IMR-90 (cell line): ENCODE data around the gene MSMO1. TPM values are rescaled to one million over a fixed set of nuclear protein-coding genes. Genes with fewer than 3 reads are reported as not detected.

Experiments used
- ATAC-seq: fragments of 200-7000 bp; cut with Tn5 transposase; 2 replicates; pipeline ENCODE4 v1.9.1; 2020; ENCODE audit warnings: low read depth, mild to moderate bottlenecking, moderate library complexity
- BruUV-seq: library from RNA; stranded (reverse); fragments of 400-500 nt; replicated peaks from 2 replicates; lab custom pipeline; 2021; lab: Mats Ljungman, UMichigan
- CTCF ChIA-PET: fragments of 300-600 bp; formaldehyde crosslinking; extraction: SDS; loops from one replicate; lab custom pipeline; 2021; ENCODE audit warnings: antibody characterized with exemption; lab: Yijun Ruan, JAX
- POLR2A ChIA-PET: fragments of 300-600 bp; sonication (Branson Sonifier 250); formaldehyde crosslinking; loops from one replicate; lab custom pipeline; 2022; ENCODE audit warnings: antibody characterized with exemption; ENCODE audit not compliant: unreplicated experiment; lab: Charles Lee
- DNase-seq: peaks from one replicate; pipeline ENCODE4 v3.0.0; 2013
- H2AFZ ChIP-seq: replicated peaks from 2 replicates; pipeline ENCODE3; 2013; ENCODE audit warnings: low read length, mild to moderate bottlenecking; ENCODE audit not compliant: poor library complexity
- H2AK5ac ChIP-seq: 2 replicates; pipeline ENCODE4 v1.6.1; 2013; ENCODE audit warnings: low read depth, low read length, inconsistent platforms
- H2AK9ac ChIP-seq: replicated peaks from 2 replicates; pipeline ENCODE3; 2013; ENCODE audit warnings: mild to moderate bottlenecking, low read depth, low read length, moderate library complexity; ENCODE audit not compliant: poor library complexity
- H2BK120ac ChIP-seq: 2 replicates; pipeline ENCODE4 v1.6.1; 2013; ENCODE audit warnings: low read depth, low read length, inconsistent platforms
- H2BK15ac ChIP-seq: 3 replicates; pipeline ENCODE4 v1.6.1; 2013; ENCODE audit warnings: low read depth, low read length, inconsistent platforms
- H2BK20ac ChIP-seq: 2 replicates; pipeline ENCODE4 v1.6.1; 2013; ENCODE audit warnings: low read depth, mild to moderate bottlenecking, inconsistent platforms, low read length, moderate library complexity
- H2BK5ac ChIP-seq: 2 replicates; pipeline ENCODE4 v1.6.1; 2013; ENCODE audit warnings: mild to moderate bottlenecking, low read depth, low read length, inconsistent platforms; ENCODE audit not compliant: poor library complexity, severe bottlenecking
- H3K14ac ChIP-seq: replicated peaks from 2 replicates; pipeline ENCODE4 v1.6.1; 2013; ENCODE audit warnings: low read depth, low read length, inconsistent platforms
- H3K18ac ChIP-seq: 2 replicates; pipeline ENCODE4 v1.6.1; 2013; ENCODE audit warnings: low read depth, low read length, control low read depth
- H3K23ac ChIP-seq: 2 replicates; pipeline ENCODE4 v1.6.1; 2013; ENCODE audit warnings: low read depth, low read length, inconsistent platforms
- H3K27ac ChIP-seq: 2 replicates; pipeline ENCODE4 v1.5.1; 2013; ENCODE audit warnings: mild to moderate bottlenecking, control low read depth, low read length; ENCODE audit not compliant: insufficient read depth
- H3K27me3 ChIP-seq: 2 replicates; pipeline ENCODE4 v1.6.1; 2013; ENCODE audit warnings: low read length; ENCODE audit not compliant: control insufficient read depth, insufficient read depth
- H3K36me3 ChIP-seq: 2 replicates; pipeline ENCODE4 v1.6.1; 2013; ENCODE audit warnings: low read length, mixed read lengths; ENCODE audit not compliant: control insufficient read depth, insufficient read depth
- H3K4ac ChIP-seq: 2 replicates; pipeline ENCODE4 v1.6.1; 2013; ENCODE audit warnings: low read depth, low read length, inconsistent platforms
- H3K4me1 ChIP-seq: 2 replicates; pipeline ENCODE4 v1.6.1; 2013; ENCODE audit warnings: low read length, mixed read lengths; ENCODE audit not compliant: control insufficient read depth, insufficient read depth
- H3K4me2 ChIP-seq: 2 replicates; pipeline ENCODE4 v1.6.1; 2013; ENCODE audit warnings: low read depth, mild to moderate bottlenecking, control low read depth, low read length, moderate library complexity
- H3K4me3 ChIP-seq: 2 replicates; pipeline ENCODE4 v1.5.1; 2013; ENCODE audit warnings: low read depth, mild to moderate bottlenecking, control low read depth, low read length, moderate library complexity; ENCODE audit not compliant: insufficient read depth
- H3K56ac ChIP-seq: 2 replicates; pipeline ENCODE4 v1.6.1; 2013; ENCODE audit warnings: low read length, inconsistent platforms; ENCODE audit not compliant: insufficient read depth; ENCODE audit errors: extremely low read depth
- H3K79me1 ChIP-seq, 2 experiments: 2 replicates each; pipeline ENCODE4 v1.6.1; 2013; ENCODE audit warnings: low read length in 2 of 2, inconsistent platforms in 1 of 2, low read depth in 1 of 2
- H3K9ac ChIP-seq: 2 replicates; pipeline ENCODE4 v1.6.1; 2013; ENCODE audit warnings: low read depth, low read length, control low read depth
- H3K9me1 ChIP-seq: 2 replicates; pipeline ENCODE4 v1.6.1; 2013; ENCODE audit warnings: low read length, inconsistent platforms; ENCODE audit not compliant: insufficient read depth
- H3K9me3 ChIP-seq: 2 replicates; pipeline ENCODE4 v1.6.1; 2013; ENCODE audit warnings: low read length; ENCODE audit not compliant: control insufficient read depth, insufficient read depth
- H4K20me1 ChIP-seq: 2 replicates; pipeline ENCODE4 v1.6.1; 2013; ENCODE audit warnings: low read length, inconsistent platforms; ENCODE audit not compliant: insufficient read depth
- H4K5ac ChIP-seq: 2 replicates; pipeline ENCODE4 v1.6.1; 2013; ENCODE audit warnings: mild to moderate bottlenecking, low read depth, low read length, control low read depth
- H4K8ac ChIP-seq, 2 experiments: 2 replicates each; pipeline ENCODE4 v1.6.1; 2013; ENCODE audit warnings: low read depth in 2 of 2, low read length in 2 of 2, control low read depth in 1 of 2, inconsistent platforms in 1 of 2
- H4K91ac ChIP-seq: 2 replicates; pipeline ENCODE4 v1.6.1; 2013; ENCODE audit warnings: low read depth, low read length, inconsistent platforms; ENCODE audit not compliant: insufficient read depth
- CTCF ChIP-seq: conservative IDR thresholded peaks from 2 replicates; pipeline ENCODE4 v1.5.1; 2012; ENCODE audit warnings: mild to moderate bottlenecking, low read depth, low read length, improper control_type of control experiment
- FOS ChIP-seq: fragments of 150-350 bp; IDR thresholded peaks from 2 replicates; pipeline ENCODE4 v1.6.1; 2016; ENCODE audit warnings: low read depth, low read length
- MXI1 ChIP-seq: IDR thresholded peaks from 2 replicates; pipeline ENCODE4 v1.6.1; 2012; ENCODE audit warnings: low read depth, mild to moderate bottlenecking, low read length, moderate library complexity, borderline replicate concordance
- NFE2L2 ChIP-seq: fragments of 150-350 bp; IDR thresholded peaks from 2 replicates; pipeline ENCODE4 v1.6.1; 2016; ENCODE audit warnings: low read depth, mild to moderate bottlenecking, low read length
- RFX5 ChIP-seq: IDR thresholded peaks from 2 replicates; pipeline ENCODE4 v1.8.0; 2012; ENCODE audit warnings: low read depth, mild to moderate bottlenecking, low read length, moderate library complexity
- WGBS, 2 experiments: methylation state at CpG; one replicate each; pipeline versions ENCODE4 v1.1.5 to v1.1.7; 2013; ENCODE audit warnings: missing lambda C conversion rate in 2 of 2; ENCODE audit not compliant: insufficient read length in 1 of 2; ENCODE audit errors: extremely low coverage in 2 of 2; 5-methylcytosine and 5-hydroxymethylcytosine counted together
- dilution Hi-C: fragments of 300-500 bp; cut with HindIII; formaldehyde crosslinking; loops from one replicate; pipeline ENCODE4 v1.14.3; 2018; ENCODE audit warnings: low sequenced_read_pairs; ENCODE audit not compliant: unreplicated experiment
- in situ Hi-C: fragments of 300-500 bp; cut with MboI; formaldehyde crosslinking; loops from 3 replicates; pipeline ENCODE4 v1.14.3; 2019; ENCODE audit warnings: low sequenced_read_pairs, inconsistent platforms, mixed read lengths
- intact Hi-C: fragments of 100-400 bp; cut with micrococcal nuclease; formaldehyde crosslinking; loops from 2 replicates; pipeline ENCODE4 v1.10.0; 2022
- polyA plus RNA-seq, 3 experiments: library from polyadenylated mRNA; depleted of rRNA; stranded (reverse); fragments of >200 nt; gene quantifications; 2 replicates each; pipeline ENCODE4 v1.2.3, GENCODE V29; 2012; ENCODE audit warnings: low replicate concordance in 1 of 3
- total RNA-seq: library from RNA; depleted of rRNA; stranded (reverse); fragments of >200 nt; gene quantifications from 2 replicates; pipeline ENCODE4 v1.2.3, GENCODE V29; 2012

MSMO1 gene
- total and polyA plus RNA-seq, 2 of the 4 experiments (the other 2 are of a cell fraction) = 40.1 to 42.1 TPM

DNA sequence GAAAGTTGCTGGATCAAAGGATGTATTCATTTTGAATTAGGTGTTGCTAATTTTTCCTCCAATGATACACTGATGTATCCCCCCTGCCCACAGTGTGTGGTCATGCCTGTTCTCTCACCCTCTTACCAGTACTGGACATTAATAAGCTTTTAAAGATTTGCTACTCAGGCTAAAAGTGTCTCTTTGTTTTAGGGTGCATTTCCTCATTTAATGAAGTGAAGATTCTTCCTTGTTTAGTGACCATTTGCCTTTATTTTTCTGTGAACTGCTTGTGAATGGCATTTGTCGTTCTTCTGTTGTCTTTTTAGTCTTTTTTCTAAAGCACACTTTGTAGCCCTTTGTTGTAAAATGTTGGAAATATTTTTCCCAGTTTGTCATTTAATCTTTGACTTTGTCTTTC is 5.0 kb downstream of the MSMO1 start:
- H3K56ac ChIP-seq = no peak overlapping the region
- no peak overlapping the region for H2BK5ac ChIP-seq
- BruUV-seq = no TSS peak
- no peaks in the 10 kb centered on the region for H4K20me1 ChIP-seq
- H4K5ac ChIP-seq = no peak overlapping the region
- H3K4ac ChIP-seq = no peak overlapping the region
- no peak overlapping the region for H3K27ac ChIP-seq
- H3K9ac ChIP-seq = no peak overlapping the region
- WGBS, 2 experiments = no CpG with 5 or more reads among the region's 1 CpG
- H2AK5ac ChIP-seq = no peak overlapping the region
- dilution Hi-C loops (no loop called here), in situ Hi-C loops (loop anchor here (25.0 kb wide), 1 partner anchor 120 kb away; the partner anchor contains the start of gene KLHL2), intact Hi-C loops (no loop called here)
- H4K8ac ChIP-seq = no peak overlapping the region
- H3K23ac ChIP-seq = no peak overlapping the region
- H3K9me3 ChIP-seq = no peaks in the 10 kb centered on the region
- H3K4me3 ChIP-seq = no peak overlapping the region
- H3K14ac ChIP-seq = no peak overlapping the region
- peaks cover 10 to 26% of the 10 kb centered on the region in 2 experiments for H3K79me1 ChIP-seq
- no peaks in the 10 kb centered on the region for H3K4me1 ChIP-seq
- ChIA-PET POLR2A (no interaction called here), CTCF (interaction anchor here (1.4 kb wide), 1 partner anchor 201 kb away, joined by 4 read pairs; no protein-coding TSS in a partner anchor)
- no peak overlapping the region for H2AFZ ChIP-seq
- no peak overlapping the region for H2BK120ac ChIP-seq
- H4K91ac ChIP-seq = no peak overlapping the region
- no peak overlapping the region for H2BK15ac ChIP-seq
- H3K36me3 ChIP-seq = no peaks in the 10 kb centered on the region
- TF ChIP-seq MXI1 = no peak
- TF ChIP-seq CTCF = no peak
- no peak for TF ChIP-seq NFE2L2
- TF ChIP-seq RFX5 = no peak
- no peak for TF ChIP-seq FOS
- no peak overlapping the region for H2AK9ac ChIP-seq
- H3K27me3 ChIP-seq = no peaks in the 10 kb centered on the region
- ATAC-seq = no peak
- no peaks in the 10 kb centered on the region for H3K9me1 ChIP-seq
- H3K4me2 ChIP-seq = peak overlapping the region; percentile 37; the same call in 1 of the 2 replicates
- no peak overlapping the region for H3K18ac ChIP-seq
- DNase-seq = no peak
- no peak overlapping the region for H2BK20ac ChIP-seq
